ENCODE data around the gene STIMATE.

STIMATE gene

GRCh38 chr3:52859686-52860423, 37.5 kb downstream of the STIMATE start:
- DNase-seq (ENCODE audit: low read depth): no peak
- TF ChIP-seq, protein P1, sequence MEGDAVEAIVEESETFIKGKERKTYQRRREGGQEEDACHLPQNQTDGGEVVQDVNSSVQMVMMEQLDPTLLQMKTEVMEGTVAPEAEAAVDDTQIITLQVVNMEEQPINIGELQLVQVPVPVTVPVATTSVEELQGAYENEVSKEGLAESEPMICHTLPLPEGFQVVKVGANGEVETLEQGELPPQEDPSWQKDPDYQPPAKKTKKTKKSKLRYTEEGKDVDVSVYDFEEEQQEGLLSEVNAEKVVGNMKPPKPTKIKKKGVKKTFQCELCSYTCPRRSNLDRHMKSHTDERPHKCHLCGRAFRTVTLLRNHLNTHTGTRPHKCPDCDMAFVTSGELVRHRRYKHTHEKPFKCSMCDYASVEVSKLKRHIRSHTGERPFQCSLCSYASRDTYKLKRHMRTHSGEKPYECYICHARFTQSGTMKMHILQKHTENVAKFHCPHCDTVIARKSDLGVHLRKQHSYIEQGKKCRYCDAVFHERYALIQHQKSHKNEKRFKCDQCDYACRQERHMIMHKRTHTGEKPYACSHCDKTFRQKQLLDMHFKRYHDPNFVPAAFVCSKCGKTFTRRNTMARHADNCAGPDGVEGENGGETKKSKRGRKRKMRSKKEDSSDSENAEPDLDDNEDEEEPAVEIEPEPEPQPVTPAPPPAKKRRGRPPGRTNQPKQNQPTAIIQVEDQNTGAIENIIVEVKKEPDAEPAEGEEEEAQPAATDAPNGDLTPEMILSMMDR (IDR thresholded peaks at IDR 0.05; ENCODE audit: insufficient read depth, low read depth, low read length, missing control alignments): no peak
- H3K4me3 ChIP-seq (ENCODE audit: low read depth, low read length): no peak overlapping the region

DNA sequence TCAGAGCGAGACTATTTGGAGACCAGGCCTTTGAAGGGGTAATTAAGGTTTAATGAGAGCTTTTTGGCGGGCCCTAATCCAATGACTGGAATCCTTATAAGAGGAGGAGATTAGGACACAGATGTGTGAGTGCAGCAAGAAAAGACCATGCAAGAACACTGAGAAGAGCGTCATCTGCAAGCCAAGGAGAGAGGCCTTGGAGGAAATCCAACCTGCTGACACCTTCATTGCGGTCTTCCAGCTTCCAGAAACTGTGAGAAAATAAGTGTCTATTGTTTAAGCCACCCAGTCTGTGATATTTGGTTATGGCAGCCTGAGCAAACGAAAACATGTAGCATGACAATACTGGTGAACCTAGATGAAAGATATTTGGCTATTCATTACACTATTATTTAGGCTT, 39.5 kb downstream of the STIMATE start:
- no peak for DNase-seq (ENCODE audit: low read depth)
- H3K4me3 ChIP-seq (ENCODE audit: low read depth, low read length): no peak overlapping the region
- TF ChIP-seq, protein P1 (IDR thresholded peaks at IDR 0.05; ENCODE audit: insufficient read depth, low read depth, low read length, missing control alignments): no peak

- TF ChIP-seq, protein P1 (IDR thresholded peaks at IDR 0.05; ENCODE audit: insufficient read depth, low read depth, low read length, missing control alignments): no peak
- H3K4me3 ChIP-seq (ENCODE audit: low read depth, low read length): no peak overlapping the region
- DNase-seq (ENCODE audit: low read depth): no peak
Measured at GRCh38 chr3:52857133-52857532, 40.2 kb downstream of the STIMATE start.

GRCh38 chr3:52856666-52857065, 40.7 kb downstream of the STIMATE start:
- no peak for DNase-seq (ENCODE audit: low read depth)
- TF ChIP-seq, protein P1 (IDR thresholded peaks at IDR 0.05; ENCODE audit: insufficient read depth, low read depth, low read length, missing control alignments): no peak
- no peak overlapping the region for H3K4me3 ChIP-seq (ENCODE audit: low read depth, low read length)

DNA sequence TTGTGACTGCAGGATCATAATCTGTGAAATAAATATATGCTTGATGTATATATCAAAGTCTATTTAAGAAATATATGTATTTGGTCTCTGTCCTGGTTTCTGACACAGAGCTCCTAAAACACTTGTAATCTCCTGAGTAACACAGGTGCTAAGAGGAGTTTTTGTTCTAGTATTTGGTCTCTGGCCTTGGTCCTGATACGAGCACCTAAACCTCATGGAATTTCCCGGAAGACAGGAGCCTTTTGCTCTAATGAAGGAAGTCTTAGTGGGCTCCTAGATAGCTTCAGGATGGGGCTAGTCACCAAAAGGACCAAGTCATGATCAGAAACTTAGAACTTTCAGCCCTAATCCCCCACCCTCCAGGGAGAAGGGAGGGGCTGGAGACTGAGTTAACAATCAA, 43.3 kb downstream of the STIMATE start:
- DNase-seq (ENCODE audit: low read depth): no peak
- no peak overlapping the region for H3K4me3 ChIP-seq (ENCODE audit: low read depth, low read length)
- TF ChIP-seq, protein P1 (IDR thresholded peaks at IDR 0.05; ENCODE audit: insufficient read depth, low read depth, low read length, missing control alignments): no peak

- TF ChIP-seq, protein P1 (IDR thresholded peaks at IDR 0.05; ENCODE audit: insufficient read depth, low read depth, low read length, missing control alignments): no peak
- no peak overlapping the region for H3K4me3 ChIP-seq (ENCODE audit: low read depth, low read length)
- no peak for DNase-seq (ENCODE audit: low read depth)
Measured at GRCh38 chr3:52852419-52852818, 44.9 kb downstream of the STIMATE start.

DNA sequence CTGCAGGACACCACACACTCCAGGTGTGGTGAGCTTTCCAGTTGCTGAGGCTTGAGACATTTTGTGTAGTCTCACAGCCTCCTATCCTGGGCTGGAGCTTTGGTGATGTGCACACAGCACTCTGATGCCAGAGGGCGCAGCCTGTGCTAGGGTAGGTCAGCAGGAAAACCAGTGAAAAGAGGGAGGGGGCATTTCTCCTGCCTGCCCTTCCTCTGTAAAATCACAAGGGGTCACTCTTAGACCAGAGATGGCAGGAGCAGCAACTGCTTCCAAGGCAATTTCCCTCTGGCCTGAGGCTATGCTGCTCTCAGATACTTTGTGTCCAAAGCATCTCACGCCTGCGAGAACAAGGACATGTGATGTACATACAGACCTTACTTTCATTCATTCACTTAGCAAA, 46.0 kb downstream of the STIMATE start:
- TF ChIP-seq, protein P1 (IDR thresholded peaks at IDR 0.05; ENCODE audit: insufficient read depth, low read depth, low read length, missing control alignments): peak; percentile 66

More for the DNA sequence above, 46.0 kb downstream of the STIMATE start:
- no peak overlapping the region for H3K4me3 ChIP-seq (ENCODE audit: low read depth, low read length)
- peak; percentile 67 for DNase-seq (ENCODE audit: low read depth)

Data from GM12865 (cell line).